Fibroblast of skin of right quadriceps (primary cell): ENCODE measurements around the gene SCN2B.

Source experiments
- DNase-seq: peaks from one replicate; pipeline ENCODE4 v3.0.0-alpha.2; 2013

Gene SCN2B

DNA sequence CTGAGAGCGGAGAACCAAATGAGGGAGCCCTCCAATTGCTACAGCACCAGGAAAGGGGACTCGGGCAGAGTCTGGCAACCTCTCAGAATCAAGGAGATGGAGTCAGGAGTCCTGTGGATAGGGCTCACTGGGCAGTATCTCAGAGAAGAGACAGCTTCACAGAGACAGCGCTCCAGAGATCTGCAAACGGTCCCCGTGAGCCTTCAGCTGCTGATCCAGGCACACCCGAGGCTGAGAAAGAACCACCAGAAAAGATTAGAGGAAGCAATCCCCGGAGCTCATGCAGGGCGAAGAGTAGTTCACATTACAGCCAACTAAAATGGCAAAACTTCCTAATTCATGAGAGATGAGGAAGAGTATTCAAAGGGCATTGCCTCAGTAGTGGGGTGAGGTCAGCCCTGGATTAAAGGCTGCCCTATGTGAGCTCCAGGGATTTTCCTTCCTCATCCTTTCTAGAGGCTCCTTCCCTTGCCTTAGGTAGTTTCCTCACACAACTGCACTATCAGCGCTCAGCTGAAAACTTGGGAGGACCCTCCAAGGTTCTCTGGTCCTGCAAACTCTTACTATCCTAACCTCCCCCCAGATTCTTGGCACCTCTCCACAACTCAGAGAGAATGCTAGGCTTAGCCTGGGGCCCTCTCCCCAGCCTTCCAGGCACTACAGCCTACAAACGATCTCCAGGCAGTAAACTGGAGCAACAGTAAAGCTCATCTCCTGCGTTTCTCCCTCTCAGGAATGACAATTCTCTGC lies 47.5 kb downstream of the SCN2B start:
- no peak for DNase-seq

DNA sequence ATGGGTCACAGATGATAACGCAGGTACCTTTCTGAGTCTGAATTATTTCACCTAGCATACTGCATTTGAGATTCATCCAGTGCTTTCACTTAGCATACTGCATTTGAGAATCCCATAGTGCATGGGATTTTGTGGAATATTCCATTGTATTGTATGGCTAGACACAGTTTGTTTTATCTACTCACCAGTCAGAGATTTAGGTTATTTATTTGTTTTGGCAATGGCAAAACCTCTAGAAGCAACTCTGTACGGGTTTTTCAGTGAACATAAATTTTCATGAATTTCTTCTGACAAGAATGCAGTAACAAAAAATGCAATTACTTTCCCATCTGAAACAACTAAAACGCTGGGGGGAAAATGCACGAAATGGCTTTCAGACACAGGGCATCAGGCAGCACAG lies 48.1 kb downstream of the SCN2B start:
- no peak for DNase-seq

- DNase-seq: no peak
Observed at GRCh38 chr11:118126082-118126838, 50.2 kb downstream of the SCN2B start.

GRCh38 chr11:118124929-118125535 lies 51.4 kb downstream of the SCN2B start:
- no peak for DNase-seq

GRCh38 chr11:118120793-118121192 lies 55.6 kb downstream of the SCN2B start:
- no peak for DNase-seq

- DNase-seq: no peak
Observed at GRCh38 chr11:118117790-118118601, 58.4 kb downstream of the SCN2B start.

GRCh38 chr11:118115048-118115447 lies 61.4 kb downstream of the SCN2B start:
- DNase-seq: no peak

DNA sequence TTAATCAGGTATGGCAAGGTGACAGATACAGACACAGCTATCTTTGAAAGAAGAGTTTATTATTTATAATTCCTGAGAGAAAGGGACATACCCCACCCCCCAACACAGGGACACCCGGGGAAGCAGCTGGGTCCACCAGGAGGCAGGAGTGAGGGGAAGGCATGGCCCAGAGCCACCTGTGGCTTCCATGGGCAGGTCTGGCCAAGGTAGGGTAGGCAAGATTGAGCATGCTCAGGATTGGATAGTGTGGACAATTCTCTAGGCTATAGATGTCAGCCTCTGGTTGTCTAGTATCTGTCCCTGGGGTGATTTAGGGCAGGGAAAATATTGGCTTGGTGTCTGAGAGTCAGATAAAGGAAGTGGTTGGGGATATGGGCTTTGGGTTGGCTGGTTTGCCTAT lies 62.2 kb downstream of the SCN2B start:
- no peak for DNase-seq

DNA sequence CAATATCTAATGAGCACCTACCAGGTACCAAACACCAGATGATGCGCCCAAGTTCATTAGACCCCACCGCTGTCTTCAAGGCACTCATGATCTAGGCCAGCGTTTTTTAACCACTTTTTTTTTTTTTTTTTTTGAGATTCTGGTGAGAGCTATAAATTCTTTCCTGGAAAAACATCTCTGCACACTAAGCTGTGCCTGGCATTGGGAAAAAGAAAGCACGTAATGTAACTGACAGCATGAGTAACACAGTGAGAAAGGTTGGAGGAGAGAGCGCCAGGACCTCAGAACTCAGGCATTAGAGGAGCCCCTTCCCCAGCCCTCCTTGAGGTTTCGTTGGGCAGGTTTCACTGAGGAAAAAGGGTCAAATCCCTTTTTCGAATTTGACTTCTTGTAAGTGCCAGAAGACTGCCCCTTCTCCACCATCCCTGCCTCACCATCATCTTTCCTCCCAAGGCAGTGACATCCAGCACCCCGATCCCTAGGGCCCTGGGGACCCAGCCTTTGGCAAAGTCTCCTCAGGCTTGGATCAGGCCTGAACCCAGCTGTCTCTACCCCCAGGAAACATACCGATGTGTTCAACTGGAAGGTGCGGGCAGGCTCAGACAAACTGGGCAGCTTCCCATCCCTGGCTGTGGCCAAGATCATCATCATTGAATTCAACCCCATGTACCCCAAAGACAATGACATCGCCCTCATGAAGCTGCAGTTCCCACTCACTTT lies 63.6 kb downstream of the SCN2B start:
- no peak for DNase-seq
